GM18519 (cell line): ENCODE measurements around the gene BAX.
A peak's percentile ranks its signal among the peaks of the same experiment; 100 is the strongest.
"Not testable (repeated sequence)": the region's sequence is repeated elsewhere in the genome, so short reads cannot be mapped to it uniquely, and the experiment has no call there.

ENCODE experiments used
- ATAC-seq: cut with Tn5 transposase; IDR thresholded peaks from one replicate; pipeline ENCODE4 v1.9.1; 2021; ENCODE audit warnings: mild to moderate bottlenecking, moderate library complexity; ENCODE audit not compliant: unreplicated experiment, low FRiP score

Gene BAX

DNA sequence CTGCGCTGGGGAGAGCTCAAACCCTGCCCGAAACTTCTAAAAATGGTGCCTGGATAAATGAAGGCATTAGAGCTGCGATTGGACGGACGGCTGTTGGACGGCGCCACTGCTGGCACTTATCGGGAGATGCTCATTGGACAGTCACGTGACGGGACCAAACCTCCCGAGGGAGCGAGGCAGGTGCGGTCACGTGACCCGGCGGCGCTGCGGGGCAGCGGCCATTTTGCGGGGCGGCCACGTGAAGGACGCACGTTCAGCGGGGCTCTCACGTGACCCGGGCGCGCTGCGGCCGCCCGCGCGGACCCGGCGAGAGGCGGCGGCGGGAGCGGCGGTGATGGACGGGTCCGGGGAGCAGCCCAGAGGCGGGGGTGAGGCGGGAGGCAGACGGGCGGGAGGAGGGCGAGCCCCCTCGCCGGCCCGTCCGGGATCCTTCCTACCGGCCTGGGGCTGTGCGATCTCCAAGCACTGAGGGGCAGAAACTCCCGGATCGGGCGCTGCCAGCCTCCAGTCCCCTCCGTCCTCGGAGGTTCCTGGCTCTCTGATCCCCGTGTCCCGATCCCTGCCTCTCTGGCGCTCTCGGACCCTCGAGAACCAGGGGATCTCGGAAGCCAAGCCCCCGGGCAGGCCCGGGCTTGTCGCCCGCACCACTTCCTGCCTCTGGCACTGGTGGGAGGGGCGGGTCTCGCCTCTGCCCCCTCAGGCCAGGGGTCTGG lies at the start of gene BAX:
BAX (plus strand) TSS at position 281 of the 713 bp plus-strand sequence; CDS start at position 335, 54 bp downstream.
- peak; percentile 66 for ATAC-seq

DNA sequence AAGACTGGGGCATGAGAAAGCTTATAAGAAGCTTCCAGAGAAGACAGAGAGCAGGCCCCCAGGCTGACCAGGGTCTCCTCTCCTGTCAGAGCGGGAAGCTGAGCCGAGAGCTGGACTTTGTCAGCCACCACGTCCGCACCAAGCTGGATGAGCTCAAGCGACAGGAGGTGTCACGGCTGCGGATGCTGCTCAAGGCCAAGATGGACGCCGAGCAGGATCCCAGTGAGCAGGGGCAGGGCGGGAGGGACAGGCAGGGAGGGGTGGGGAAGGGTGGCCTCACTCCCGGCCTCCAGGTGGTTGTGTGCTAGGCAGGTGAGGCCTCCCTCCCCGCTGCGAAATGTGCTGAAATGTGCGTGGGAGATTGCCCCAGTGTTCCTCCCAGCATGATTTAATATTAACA lies 49.0 kb upstream of the BAX start:
- no peak for ATAC-seq

DNA sequence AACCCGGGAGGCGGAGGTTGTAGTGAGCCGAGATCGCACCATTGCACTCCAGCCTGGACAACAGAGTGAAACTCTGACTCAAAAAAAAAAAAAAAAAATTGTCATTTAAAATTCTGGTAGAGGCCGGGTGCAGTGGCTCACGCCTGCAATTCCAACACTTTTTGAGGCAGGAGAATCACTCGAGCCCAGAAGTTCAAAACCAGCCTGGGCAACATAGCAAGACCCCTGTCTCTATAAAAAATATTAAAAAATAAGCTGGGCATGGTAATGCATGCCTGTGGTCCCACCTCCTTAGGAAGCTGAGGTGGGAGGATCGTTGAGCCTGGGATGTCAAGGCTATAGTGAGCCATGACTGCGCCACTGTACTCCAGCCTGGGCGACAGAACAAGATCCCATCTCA lies 48.4 kb upstream of the BAX start:
- ATAC-seq, result no peak

DNA sequence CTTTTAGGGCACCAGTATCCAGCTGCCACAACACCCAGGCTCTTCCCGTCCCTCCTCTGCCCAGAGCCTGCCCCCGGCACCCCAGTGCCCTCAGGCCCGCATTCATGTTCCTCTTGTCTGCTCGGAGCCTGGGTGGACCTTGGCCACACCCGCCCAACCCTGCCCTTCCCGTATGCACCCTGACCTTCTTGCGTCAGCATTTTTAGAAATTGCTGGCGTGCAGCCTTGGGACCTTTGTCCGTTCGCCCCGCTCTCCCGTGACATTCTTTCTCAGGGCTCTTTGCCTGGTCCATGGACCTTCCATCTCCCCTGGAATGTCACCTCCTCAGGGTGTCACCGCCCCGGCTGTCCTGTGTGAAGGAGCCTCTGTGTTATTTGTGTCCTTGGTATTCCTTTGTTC lies 47.0 kb upstream of the BAX start:
- ATAC-seq, result no peak

DNA sequence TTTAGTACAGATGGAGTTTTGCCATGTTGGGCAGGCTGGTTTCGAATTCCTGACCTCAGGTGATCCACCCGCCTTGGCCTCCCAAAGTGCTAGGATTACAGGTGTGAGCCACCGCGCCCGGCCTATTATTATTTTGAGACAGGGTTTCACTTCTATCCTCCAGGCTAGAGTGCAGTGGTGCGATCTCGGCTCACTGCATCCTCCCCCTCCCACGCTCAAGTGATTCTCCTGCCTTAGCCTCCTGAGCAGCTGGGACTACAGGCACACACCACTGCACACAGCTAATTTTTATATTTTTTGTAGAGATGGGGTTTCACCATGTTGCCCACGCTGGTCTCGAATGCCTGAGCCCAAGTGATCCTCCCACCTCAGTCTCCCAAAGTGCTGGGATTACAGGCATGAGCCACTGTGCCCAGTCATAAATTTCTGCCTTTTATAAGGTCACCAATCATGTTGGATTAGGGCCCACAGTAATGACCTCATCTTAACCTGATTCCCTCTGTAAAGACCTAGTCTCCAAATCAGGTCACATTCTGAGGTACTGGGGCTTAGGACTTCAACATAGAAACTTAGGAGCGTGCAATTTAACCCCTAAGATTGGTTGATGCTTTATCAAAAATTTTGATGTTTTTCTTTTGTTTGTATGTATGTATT lies 45.1 kb upstream of the BAX start:
- not testable (repeated sequence) for ATAC-seq

DNA sequence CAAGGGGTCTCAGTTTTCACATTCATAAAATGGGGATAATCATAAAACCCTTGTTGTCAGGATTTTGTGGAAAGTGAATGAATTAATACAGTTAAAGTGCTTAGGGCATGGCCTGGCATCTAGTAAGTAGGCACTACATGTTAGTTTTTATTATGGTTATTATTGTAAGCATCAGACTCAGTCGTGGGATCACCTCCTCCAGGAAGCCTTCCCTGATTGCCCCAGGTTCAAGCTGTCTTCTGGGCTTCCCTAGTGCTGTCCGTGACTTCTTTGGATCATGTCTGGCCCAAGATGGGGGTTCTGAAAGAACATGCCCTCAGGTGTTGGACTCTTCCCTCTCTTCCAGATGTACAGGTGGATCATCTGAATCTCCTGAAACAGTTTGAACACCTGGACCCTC lies 43.9 kb upstream of the BAX start:
- no peak for ATAC-seq

DNA sequence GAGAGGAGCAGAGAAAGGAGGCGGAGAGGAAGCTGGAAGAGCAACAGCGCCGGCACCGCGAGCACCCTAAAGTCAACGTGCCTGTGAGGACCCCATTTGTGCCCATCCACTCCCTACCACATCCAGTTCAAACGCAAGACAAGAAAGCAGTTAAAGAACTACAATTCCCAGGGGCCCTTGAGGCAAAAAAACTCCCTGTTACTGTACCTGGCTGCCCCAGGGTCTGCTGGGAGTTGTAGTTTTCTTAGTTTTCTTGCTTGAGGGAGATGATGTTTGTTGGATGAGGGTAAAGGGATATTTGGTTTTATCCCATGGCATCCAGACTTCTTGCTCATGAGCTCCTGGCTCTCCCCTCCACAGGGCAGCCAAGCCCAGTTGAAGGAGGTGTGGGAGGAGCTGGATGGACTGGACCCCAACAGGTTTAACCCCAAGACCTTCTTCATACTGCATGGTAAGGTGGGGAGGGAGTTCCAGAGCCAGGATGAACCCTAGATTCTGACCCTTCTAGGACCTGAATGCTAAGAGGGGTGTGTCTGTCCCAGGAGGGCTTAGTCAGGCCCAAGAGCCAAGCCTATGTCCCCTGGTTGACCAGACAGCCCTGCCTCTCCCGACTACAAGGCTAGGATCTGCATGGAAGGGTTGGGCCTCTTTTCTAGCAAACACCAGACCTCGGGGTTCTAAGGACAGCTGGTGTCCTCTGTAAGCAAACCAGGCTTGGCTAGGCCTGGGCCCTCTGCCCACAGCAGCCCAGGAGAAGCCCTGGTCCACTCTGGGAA lies 41.4 kb upstream of the BAX start:
- no peak for ATAC-seq

DNA sequence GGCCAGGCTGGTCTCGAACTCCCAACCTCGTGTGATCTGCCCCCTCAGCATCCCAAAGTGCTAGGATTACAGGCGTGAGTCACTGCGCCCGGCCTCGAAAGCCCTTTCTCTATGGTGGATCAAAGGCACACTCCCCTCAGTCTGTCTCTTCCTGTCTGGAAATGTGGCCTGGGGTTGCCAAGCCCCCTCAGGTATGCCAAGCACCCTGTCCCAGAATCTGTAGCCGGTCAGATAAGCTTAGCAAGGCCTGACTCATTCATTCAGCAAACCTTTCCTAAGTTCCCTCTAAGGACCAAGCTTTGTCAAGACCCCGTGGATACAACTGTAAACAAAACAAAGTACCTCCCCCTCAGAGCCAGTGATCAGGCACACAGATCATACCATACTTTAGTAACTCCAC lies 40.5 kb upstream of the BAX start:
- no peak for ATAC-seq

DNA sequence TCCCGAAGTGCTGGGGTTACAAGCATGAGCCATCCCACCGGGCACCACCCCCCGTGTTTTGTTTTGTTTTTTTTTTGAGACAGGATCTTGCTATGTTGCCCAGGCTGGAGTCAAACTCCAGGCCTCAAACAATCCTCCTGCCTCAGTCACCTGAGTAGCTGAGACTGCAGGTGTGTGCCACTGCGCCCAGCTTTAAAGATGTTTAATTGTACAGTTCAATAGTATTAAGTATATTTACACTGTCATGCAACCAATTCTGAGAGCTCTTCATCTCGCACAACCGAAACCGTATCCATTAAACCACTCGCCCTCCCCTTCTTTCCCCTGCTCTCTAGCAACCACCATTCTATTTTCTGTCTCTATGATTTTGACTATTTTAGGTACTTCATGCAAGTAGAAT lies 38.9 kb upstream of the BAX start:
- ATAC-seq, result no peak

DNA sequence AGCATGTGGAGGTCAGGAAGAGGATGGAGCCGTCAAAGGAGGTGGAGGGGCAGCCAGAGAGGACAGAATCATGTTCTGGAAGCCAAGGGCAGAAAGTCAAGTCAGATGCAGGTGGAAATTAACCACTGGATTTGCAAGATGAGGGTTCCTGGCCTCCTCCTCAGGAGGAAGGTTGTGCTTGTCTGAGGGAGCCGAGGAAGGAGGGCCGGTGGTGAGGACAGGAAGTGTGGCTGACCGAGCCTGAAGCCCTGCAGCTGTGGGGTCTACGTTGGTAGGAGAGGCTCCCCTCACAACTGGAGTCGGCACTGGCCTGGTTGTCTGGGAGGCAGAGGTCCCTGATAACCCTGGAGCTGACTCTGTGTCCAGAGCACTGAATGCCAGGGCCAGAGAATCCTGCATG lies 36.6 kb upstream of the BAX start:
- ATAC-seq, result no peak

DNA sequence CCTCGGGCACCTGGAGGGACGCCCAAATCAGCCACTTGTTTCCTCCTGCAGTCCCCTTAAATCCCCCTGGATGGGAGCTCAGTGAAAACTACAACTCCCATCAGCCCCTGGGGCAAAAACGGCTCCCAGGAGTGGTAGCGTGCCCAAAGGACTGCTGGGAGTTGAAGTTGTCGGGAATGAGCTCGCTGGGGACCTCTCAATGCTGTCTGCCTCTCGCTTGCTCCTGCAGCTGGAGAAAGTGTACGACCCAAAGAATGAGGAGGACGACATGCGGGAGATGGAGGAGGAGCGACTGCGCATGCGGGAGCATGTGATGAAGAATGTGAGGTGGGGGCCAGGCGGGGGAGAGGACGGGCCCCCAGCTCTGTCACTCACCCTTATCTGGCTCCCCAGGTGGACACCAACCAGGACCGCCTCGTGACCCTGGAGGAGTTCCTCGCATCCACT lies 35.9 kb upstream of the BAX start:
- ATAC-seq, result no peak

DNA sequence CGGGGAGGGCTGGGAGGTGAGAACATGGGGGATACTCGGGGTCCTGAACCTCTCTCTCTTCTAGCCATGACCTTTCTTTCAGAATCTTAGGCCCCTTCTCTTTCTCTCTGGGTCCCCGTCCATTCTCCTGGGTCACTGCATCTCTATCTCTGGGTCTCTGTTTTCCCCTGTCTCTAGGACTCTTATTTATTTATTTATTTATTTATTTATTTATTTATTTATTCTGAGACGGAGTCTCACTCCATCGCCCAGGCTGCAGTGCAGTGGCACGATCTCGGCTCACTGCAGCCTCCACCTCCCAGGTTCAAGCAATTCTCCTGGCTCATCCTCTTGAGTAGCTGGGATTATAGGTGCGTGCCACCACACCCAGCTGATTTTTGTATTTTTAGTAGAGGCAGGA lies 35.4 kb upstream of the BAX start:
- not testable (repeated sequence) for ATAC-seq

DNA sequence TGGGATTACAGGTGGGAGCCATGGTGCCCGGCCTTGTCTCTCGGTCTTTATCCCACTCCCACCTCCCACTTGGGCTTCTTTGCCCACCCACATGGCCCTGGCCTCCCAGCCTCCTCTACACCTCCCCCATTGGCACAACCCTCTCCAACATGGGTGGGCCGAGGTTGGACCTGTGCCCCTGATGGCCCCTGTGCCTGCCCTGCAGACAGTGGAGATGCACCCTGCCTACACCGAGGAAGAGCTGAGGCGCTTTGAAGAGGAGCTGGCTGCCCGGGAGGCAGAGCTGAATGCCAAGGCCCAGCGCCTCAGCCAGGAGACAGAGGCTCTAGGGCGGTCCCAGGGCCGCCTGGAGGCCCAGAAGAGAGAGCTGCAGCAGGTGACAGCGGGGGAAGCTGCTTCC lies 33.7 kb upstream of the BAX start:
- no peak for ATAC-seq

DNA sequence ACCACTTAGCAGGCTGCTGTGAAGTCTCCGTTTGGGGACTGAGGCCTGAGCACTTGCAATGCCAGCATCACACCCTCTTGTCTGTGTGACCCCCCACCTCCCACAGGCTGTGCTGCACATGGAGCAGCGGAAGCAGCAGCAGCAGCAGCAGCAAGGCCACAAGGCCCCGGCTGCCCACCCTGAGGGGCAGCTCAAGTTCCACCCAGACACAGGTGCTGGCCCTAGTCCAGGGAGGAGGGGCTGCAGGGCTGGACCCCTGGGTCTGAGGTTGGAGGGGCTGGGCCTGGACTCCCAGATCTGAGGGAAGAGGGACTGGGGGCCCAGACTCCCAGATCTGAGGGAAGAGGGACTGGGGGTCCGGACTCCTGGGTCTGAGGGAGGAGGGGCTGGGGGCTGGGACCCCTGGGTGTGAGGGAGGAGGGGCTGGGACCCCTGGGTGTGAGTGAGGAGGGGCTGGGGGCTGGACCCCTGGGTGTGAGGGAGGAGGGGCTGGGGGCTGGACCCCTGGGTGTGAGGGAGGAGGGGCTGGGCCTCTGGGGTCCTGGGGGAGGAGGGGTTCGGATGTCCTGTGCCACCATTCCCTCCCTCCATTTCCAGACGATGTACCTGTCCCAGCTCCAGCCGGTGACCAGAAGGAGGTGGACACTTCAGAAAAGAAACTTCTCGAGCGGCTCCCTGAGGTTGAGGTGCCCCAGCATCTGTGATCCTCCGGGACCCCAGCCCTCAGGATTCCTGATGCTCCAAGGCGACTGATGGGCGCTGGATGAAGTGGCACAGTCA lies 32.8 kb upstream of the BAX start:
- no peak for ATAC-seq

DNA sequence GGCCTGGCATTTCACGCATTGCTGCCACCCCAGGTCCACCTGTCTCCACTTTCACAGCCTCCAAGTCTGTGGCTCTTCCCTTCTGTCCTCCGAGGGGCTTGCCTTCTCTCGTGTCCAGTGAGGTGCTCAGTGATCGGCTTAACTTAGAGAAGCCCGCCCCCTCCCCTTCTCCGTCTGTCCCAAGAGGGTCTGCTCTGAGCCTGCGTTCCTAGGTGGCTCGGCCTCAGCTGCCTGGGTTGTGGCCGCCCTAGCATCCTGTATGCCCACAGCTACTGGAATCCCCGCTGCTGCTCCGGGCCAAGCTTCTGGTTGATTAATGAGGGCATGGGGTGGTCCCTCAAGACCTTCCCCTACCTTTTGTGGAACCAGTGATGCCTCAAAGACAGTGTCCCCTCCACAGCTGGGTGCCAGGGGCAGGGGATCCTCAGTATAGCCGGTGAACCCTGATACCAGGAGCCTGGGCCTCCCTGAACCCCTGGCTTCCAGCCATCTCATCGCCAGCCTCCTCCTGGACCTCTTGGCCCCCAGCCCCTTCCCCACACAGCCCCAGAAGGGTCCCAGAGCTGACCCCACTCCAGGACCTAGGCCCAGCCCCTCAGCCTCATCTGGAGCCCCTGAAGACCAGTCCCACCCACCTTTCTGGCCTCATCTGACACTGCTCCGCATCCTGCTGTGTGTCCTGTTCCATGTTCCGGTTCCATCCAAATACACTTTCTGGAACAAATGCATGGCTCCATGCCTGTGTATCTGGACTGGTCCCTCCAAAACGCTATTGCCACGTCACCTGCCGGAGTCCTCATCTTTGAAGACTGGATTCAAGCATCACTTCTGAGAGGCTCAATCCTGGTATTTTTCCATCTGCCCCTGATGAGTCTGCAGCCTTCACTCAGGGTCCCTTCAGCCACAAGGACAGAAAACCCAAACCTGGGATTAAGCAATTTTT lies 31.9 kb upstream of the BAX start:
- no peak for ATAC-seq

DNA sequence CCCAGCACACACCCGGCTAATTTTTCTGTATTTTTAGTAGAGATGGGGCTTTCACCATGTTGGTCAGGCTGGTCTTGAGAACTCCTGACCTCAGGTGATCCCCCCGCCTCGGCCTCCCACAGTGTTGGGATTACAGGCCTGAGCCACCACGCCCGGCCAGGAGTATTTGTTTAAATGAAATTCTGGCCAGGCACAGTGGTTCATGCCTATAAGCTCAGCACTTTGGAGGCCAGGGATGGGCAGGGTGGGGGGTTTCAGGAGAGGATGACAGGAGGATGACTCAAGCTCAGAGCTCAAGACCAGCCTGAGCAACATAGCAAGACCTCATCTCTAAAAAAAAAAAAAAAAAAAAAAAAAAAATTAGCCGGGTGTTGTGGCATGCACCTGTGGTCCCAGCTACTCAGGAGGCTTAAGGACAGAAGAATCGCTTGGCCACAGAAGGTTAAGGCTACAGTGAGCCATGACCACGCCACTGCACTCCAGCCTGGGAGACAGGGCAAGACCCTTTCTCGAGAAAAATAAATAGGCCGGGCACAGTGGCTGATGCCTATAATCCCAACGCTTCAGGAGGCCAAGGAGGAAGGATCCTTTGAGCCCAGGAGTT lies 29.3 kb upstream of the BAX start:
- no peak for ATAC-seq

DNA sequence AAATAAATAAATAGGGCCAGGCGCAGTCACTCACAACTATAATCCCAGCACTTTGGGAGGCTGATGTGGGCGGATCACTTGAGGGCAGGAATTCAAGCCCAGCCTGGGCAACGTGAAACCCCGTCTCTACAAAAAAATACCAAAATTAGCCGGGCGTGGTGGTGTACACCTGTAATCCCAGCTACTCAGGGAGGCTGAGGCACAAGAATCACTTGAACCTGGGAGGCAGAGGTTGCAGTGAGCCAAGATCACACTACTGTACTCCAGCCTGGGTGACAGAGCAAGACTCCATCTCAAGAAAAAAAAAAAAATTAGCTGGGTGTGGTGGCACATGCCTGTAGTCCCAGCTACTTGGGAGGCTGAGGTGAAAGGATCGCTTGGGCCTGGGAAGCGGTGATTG lies 28.8 kb upstream of the BAX start:
- not testable (repeated sequence) for ATAC-seq

DNA sequence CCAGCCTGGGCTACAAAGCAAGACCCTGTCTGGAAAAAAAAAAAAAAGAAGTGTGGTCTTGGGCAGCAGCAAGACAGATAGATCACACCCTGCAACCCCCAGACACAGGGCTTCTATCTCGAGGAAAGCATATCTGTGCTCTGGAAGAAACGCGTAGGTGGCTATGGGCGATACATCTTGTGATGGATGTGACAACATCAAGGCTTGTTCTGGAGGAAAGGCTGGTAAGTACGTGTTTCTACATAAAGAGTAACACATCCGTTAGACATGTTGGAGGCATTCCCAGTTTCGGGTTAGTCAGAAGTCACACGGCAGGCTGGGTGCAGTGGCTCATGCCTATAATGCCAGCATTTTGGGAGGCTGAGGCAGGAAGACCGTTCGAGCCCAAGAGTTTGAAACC lies 27.8 kb upstream of the BAX start:
- no peak for ATAC-seq

DNA sequence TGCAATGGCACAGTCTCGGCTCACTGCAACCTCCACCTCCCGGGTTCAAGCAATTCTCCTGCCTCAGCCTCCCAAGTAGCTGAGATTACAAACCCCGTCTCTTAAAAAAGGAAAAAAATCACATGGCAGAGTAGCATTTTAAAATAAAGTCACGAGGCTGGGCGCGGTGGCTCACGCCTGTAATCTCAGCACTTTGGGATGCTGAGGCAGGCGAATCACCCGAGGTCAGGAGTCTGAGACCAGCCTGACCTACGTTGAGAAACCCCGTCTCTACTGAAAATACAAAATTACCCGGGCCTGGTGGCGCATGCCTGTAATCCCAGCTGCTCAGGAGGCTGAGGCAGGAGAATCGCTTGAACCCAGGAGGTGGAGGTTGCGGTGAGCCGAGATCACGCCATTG lies 27.0 kb upstream of the BAX start:
- not testable (repeated sequence) for ATAC-seq
